Progenitor cell of endocrine pancreas (in vitro differentiated cells): ENCODE measurements around the gene ADK. TPM values are rescaled to one million over a fixed set of nuclear protein-coding genes. Genes with fewer than 3 reads are reported as not detected.

ENCODE experiments used
- DNase-seq: peaks from one replicate; pipeline ENCODE4 v3.0.0; 2021; ENCODE audit warnings: low spot score; ENCODE audit not compliant: unreplicated experiment
- H3K27ac Mint-ChIP-seq: 2 replicates; pipeline ENCODE4 v1.8.0; 2021; ENCODE audit warnings: mild to moderate bottlenecking, moderate library complexity, mixed read lengths
- H3K27me3 Mint-ChIP-seq: 2 replicates; pipeline ENCODE4 v1.8.0; 2021; ENCODE audit warnings: mixed read lengths
- H3K36me3 Mint-ChIP-seq: 2 replicates; pipeline ENCODE4 v1.8.0; 2022; ENCODE audit warnings: mixed read lengths; ENCODE audit not compliant: insufficient read depth
- H3K4me1 Mint-ChIP-seq: 2 replicates; pipeline ENCODE4 v1.8.0; 2021; ENCODE audit warnings: low read depth, mixed read lengths
- H3K4me3 Mint-ChIP-seq: 2 replicates; pipeline ENCODE4 v1.8.0; 2021; ENCODE audit warnings: low read depth, mild to moderate bottlenecking, moderate library complexity, mixed read lengths
- H3K9me3 Mint-ChIP-seq: 2 replicates; pipeline ENCODE4 v1.8.0; 2021; ENCODE audit warnings: low read depth, mixed read lengths
- total RNA-seq: library from RNA; stranded (reverse); gene quantifications from 2 replicates; pipeline ENCODE4 v1.2.1, GENCODE V29; 2021
- TF ChIP-seq, protein P1 (sequence below): fragments of 200-600 bp; sonication (generic); IDR thresholded peaks from one replicate; pipeline ENCODE4 v1.5.0; 2021; ENCODE audit warnings: antibody characterized with exemption, mild to moderate bottlenecking; ENCODE audit not compliant: unreplicated experiment

Gene ADK
- total RNA-seq, 1 donor from 2014 or later: 20.7 TPM

DNA sequence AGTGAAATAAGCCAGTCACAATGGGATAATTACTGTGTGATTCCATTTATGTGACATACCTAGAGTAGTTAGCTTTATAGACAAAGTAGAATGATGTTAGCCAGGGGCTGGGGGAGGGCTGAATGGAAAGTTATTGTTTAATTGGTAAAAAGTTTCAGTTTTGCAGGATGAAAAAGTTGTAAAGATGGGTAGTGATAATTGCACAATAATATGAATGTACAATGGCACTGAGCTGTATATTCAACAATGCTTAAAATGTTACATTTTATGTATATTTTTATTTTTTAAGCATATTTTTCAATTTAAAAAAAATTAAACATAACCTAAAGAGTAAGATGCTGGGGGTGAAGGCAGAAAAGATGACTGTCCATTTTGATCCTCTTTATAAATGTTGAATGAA is 459.3 kb downstream of the ADK start:
- Mint-ChIP-seq H3K4me1 (peaks cover 7% of the 10 kb centered on the region), H3K9me3 (peaks cover 5% of the 10 kb centered on the region), H3K4me3 (no peak overlapping the region), H3K36me3 (peaks cover 1% of the 10 kb centered on the region), H3K27ac (no peak overlapping the region), H3K27me3 (no peaks in the 10 kb centered on the region)
- TF ChIP-seq, protein P1, sequence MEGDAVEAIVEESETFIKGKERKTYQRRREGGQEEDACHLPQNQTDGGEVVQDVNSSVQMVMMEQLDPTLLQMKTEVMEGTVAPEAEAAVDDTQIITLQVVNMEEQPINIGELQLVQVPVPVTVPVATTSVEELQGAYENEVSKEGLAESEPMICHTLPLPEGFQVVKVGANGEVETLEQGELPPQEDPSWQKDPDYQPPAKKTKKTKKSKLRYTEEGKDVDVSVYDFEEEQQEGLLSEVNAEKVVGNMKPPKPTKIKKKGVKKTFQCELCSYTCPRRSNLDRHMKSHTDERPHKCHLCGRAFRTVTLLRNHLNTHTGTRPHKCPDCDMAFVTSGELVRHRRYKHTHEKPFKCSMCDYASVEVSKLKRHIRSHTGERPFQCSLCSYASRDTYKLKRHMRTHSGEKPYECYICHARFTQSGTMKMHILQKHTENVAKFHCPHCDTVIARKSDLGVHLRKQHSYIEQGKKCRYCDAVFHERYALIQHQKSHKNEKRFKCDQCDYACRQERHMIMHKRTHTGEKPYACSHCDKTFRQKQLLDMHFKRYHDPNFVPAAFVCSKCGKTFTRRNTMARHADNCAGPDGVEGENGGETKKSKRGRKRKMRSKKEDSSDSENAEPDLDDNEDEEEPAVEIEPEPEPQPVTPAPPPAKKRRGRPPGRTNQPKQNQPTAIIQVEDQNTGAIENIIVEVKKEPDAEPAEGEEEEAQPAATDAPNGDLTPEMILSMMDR: no peak
- DNase-seq: no peak

DNA sequence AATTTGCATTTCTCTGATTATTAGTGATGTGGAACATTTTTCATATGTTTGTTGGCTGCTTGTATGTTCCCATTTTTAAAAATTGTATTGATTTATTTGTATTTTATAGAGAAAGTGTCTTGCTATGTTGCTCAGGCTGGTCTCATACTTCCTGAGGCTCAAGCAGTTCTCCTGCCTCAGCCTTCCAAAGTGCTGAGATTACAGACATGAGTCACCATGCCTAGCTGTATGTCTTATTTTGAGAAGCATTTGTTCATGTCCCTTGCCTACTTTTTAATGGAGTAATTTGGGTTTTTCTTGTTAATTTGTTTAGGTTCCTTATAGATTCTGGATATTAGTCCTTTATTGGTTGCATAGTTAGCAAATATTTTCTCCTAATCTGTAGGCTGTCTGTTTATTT is 461.2 kb downstream of the ADK start:
- TF ChIP-seq, protein P1: no peak
- Mint-ChIP-seq H3K9me3 (no peaks in the 10 kb centered on the region), H3K4me1 (peaks cover 5% of the 10 kb centered on the region), H3K27ac (no peak overlapping the region), H3K4me3 (no peak overlapping the region), H3K27me3 (no peaks in the 10 kb centered on the region), H3K36me3 (peaks cover 1% of the 10 kb centered on the region)
- no peak for DNase-seq

DNA sequence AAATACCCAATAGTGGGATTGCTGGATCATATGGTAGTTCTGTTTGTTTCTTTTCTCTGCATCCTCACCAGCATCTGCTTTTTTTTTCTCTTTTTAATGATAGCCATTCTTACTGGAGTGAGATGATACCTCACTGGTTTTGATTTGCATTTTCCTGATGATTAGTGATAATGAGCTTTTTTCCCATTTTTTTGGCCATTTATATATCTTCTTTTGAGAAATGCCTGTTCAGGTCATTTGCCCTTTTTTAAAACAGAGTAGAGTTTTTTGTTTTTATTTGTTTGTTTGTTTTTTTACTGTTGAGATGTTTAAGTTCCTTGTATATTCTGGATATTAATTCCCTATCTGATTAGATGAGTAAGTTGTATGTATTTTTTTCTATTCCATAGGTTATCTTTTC is 469.6 kb downstream of the ADK start:
- Mint-ChIP-seq H3K27me3 (no peaks in the 10 kb centered on the region), H3K36me3 (peaks cover 14% of the 10 kb centered on the region)
- DNase-seq: no peak

DNA sequence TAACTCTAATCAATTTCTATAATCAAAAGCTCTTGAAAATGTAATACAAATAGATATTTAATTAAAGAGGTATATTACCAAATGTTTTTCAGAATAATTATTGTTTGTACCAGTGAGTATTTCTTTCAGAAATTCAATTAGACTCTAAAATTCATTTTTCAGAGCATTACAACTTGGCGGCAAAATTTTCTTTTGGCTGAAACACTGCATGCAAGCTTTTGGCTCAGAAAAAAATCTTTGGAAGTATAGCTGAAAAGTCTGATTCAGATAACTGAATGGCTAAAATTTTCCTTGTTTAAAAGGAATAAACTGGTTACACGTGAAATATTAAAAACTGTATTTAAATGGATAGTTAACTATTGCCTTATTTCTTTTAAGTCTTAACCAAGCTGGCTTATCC is 472.8 kb downstream of the ADK start:
- no peak overlapping the region for H3K27ac Mint-ChIP-seq
- H3K4me3 Mint-ChIP-seq: no peak overlapping the region
- peaks cover 22% of the 10 kb centered on the region for H3K9me3 Mint-ChIP-seq
- H3K27me3 Mint-ChIP-seq: no peaks in the 10 kb centered on the region
- TF ChIP-seq, protein P1: no peak
- DNase-seq: no peak
- H3K36me3 Mint-ChIP-seq: peaks cover 11% of the 10 kb centered on the region
- no peaks in the 10 kb centered on the region for H3K4me1 Mint-ChIP-seq

More for the DNA sequence above, 469.6 kb downstream of the ADK start:
- no peak overlapping the region for H3K4me3 Mint-ChIP-seq
- no peak overlapping the region for H3K27ac Mint-ChIP-seq
- peaks cover 22% of the 10 kb centered on the region for H3K9me3 Mint-ChIP-seq
- TF ChIP-seq, protein P1: no peak
- H3K4me1 Mint-ChIP-seq: peaks cover 1% of the 10 kb centered on the region

DNA sequence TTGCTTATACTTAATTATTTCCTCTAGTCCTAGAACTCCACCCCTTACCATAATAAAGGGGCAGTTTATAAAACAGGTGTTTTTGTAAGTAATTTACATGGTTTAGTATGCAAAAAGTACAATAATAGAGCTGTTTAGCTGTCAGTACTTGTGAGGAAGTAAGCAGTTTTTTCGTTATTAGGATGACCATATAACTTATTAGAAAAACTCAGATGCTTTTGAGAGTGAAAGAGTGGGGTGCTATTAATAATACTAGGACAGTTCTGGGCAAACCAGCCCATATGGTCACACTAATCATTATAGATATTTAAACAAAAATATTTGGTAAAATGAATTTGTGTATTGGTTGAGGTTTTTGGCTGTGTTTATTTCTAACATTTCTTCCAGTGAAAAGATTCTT is 473.5 kb downstream of the ADK start:
- TF ChIP-seq, protein P1: no peak
- DNase-seq: no peak
- no peak overlapping the region for H3K4me3 Mint-ChIP-seq
- H3K27me3 Mint-ChIP-seq: no peaks in the 10 kb centered on the region
- H3K9me3 Mint-ChIP-seq: peaks cover 22% of the 10 kb centered on the region
- no peak overlapping the region for H3K27ac Mint-ChIP-seq
- peaks cover 11% of the 10 kb centered on the region for H3K36me3 Mint-ChIP-seq
- no peaks in the 10 kb centered on the region for H3K4me1 Mint-ChIP-seq
